HepG2 (cell line): ENCODE data around the gene GPD1. TPM values are rescaled to one million over a fixed set of nuclear protein-coding genes. Genes with fewer than 3 reads are reported as not detected.

ENCODE experiments used
- ATAC-seq: fragments of 200-7000 bp; cut with Tn5 transposase; 3 replicates; pipeline ENCODE4 v1.9.1; 2020; ENCODE audit warnings: mild to moderate bottlenecking, moderate library complexity
- BruUV-seq: library from RNA; stranded (reverse); fragments of 400-500 nt; replicated peaks from 2 replicates; lab custom pipeline; 2021; lab: Mats Ljungman, UMichigan
- CTCF ChIA-PET: fragments of 300-600 bp; formaldehyde crosslinking; extraction: SDS; loops from one replicate; lab custom pipeline; 2021; ENCODE audit warnings: low total read pairs, inconsistent platforms, low intra/inter-chr PET ratio; lab: Yijun Ruan, JAX
- POLR2A ChIA-PET: fragments of 350-600 bp; sonication (Branson Sonifier 250); formaldehyde crosslinking; loops from one replicate; lab custom pipeline; 2020; ENCODE audit warnings: antibody characterized with exemption, inconsistent platforms; lab: Yijun Ruan, JAX
- DNase-seq: peaks from one replicate; pipeline ENCODE4 v3.0.0-alpha.2; 2015; ENCODE audit warnings: low spot score
- FAIRE-seq: peaks from 3 replicates; lab custom pipeline; 2011; peaks lifted over from hg19 to GRCh38; lab: Jason Lieb, UNC
- H2AFZ ChIP-seq: one replicate; pipeline ENCODE4 v1.6.1; 2011; ENCODE audit warnings: low read length, inconsistent platforms
- H3K27ac ChIP-seq: fragments of 300-600 bp; 3 replicates; pipeline ENCODE4 v1.8.0; 2011; ENCODE audit warnings: mixed run types, mild to moderate bottlenecking, mixed read lengths, low read length, inconsistent platforms; ENCODE audit not compliant: insufficient read depth; ENCODE audit errors: extremely low read length
- H3K27me3 ChIP-seq, 2 experiments: fragments of 200-600 bp in 1 of 2; 2 replicates in 1 of 2; 3 replicates in 1 of 2; pipeline versions ENCODE4 v1.6.0 to v1.8.0; 2011; ENCODE audit warnings: low read length in 2 of 2, mild to moderate bottlenecking in 2 of 2, moderate library complexity in 2 of 2, inconsistent platforms in 1 of 2; ENCODE audit not compliant: insufficient read depth in 2 of 2, control insufficient read depth in 1 of 2
- H3K36me3 ChIP-seq, 2 experiments: fragments of 200-600 bp in 1 of 2; replicated peaks in 1 of 2; 2 replicates in 1 of 2; 3 replicates in 1 of 2; pipeline versions ENCODE4 v1.5.1 to v1.8.0; 2011; ENCODE audit warnings: low read length in 2 of 2, inconsistent platforms in 1 of 2; ENCODE audit not compliant: insufficient read depth in 2 of 2, control insufficient read depth in 1 of 2
- H3K4me1 ChIP-seq: 2 replicates; pipeline ENCODE4 v1.5.1; 2012; ENCODE audit warnings: low read length, inconsistent platforms; ENCODE audit not compliant: insufficient read depth
- H3K4me2 ChIP-seq: 2 replicates; pipeline ENCODE4 v1.6.0; 2011; ENCODE audit warnings: low read depth, low read length, inconsistent platforms
- H3K4me3 ChIP-seq, 3 experiments: fragments of 200-600 bp in 1 of 3; sonication (generic), shearing (Covaris generic) in 1 of 3; replicated peaks in 1 of 3; 2 replicates each; pipeline ENCODE4 v1.5.1; 2011 to 2016; ENCODE audit warnings: low read length in 3 of 3, inconsistent platforms in 2 of 3, low read depth in 2 of 3, mild to moderate bottlenecking in 2 of 3, control low read depth in 1 of 3, mixed read lengths in 1 of 3; ENCODE audit not compliant: insufficient read depth in 1 of 3
- H3K79me2 ChIP-seq: one replicate; pipeline ENCODE4 v1.6.1; 2011; ENCODE audit warnings: low read length, inconsistent platforms; ENCODE audit not compliant: insufficient read depth
- H3K9ac ChIP-seq: 2 replicates; pipeline ENCODE4 v1.6.0; 2011; ENCODE audit warnings: mild to moderate bottlenecking, low read depth, low read length, inconsistent platforms; ENCODE audit not compliant: insufficient read depth
- H3K9me3 ChIP-seq: 2 replicates; pipeline ENCODE4 v1.5.1; 2012; ENCODE audit warnings: mild to moderate bottlenecking, low read length
- H4K20me1 ChIP-seq: 2 replicates; pipeline ENCODE4 v1.6.0; 2011; ENCODE audit warnings: inconsistent platforms, mild to moderate bottlenecking, low read length, moderate library complexity; ENCODE audit not compliant: insufficient read depth
- KDM3A ChIP-seq: IDR thresholded peaks from 2 replicates; pipeline ENCODE4 v1.6.1; 2018; ENCODE audit warnings: low read depth, missing compliant biosample characterization
- LRRFIP1 ChIP-seq: sonication (generic); formaldehyde crosslinking; conservative IDR thresholded peaks from 2 replicates; pipeline ENCODE4 v1.4.0; 2020; ENCODE audit warnings: missing genetic modification reagents
- RNF219 ChIP-seq: sonication (generic); formaldehyde crosslinking; IDR thresholded peaks from 2 replicates; pipeline ENCODE4 v1.5.0; 2020; ENCODE audit warnings: mild to moderate bottlenecking, missing genetic modification reagents
- SMYD3 ChIP-seq: sonication (generic); formaldehyde crosslinking; IDR thresholded peaks from 2 replicates; pipeline ENCODE4 v1.8.1; 2023; ENCODE audit warnings: mild to moderate bottlenecking, missing genetic modification reagents
- TBX3 ChIP-seq: fragments of 450-650 bp; IDR thresholded peaks from 2 replicates; pipeline ENCODE4 v1.6.1; 2017; ENCODE audit warnings: antibody characterized with exemption, mild to moderate bottlenecking, inconsistent platforms, borderline replicate concordance
- TRIM24 ChIP-seq: sonication (generic); formaldehyde crosslinking; IDR thresholded peaks from 2 replicates; pipeline ENCODE4 v1.8.0; 2022; ENCODE audit warnings: mild to moderate bottlenecking, missing genetic modification reagents
- ZNF496 ChIP-seq: sonication (generic); formaldehyde crosslinking; IDR thresholded peaks from 2 replicates; pipeline ENCODE4 v1.8.1; 2023; ENCODE audit warnings: mild to moderate bottlenecking, moderate library complexity, missing genetic modification reagents; ENCODE audit not compliant: insufficient replicate concordance
- ZNF790 ChIP-seq: sonication (generic); formaldehyde crosslinking; IDR thresholded peaks from 2 replicates; pipeline ENCODE4 v1.8.0; 2022; ENCODE audit warnings: missing genetic modification reagents, mild to moderate bottlenecking, borderline replicate concordance
- WGBS: methylation state at CpG from one replicate; pipeline ENCODE4 v1.1.6; 2017; ENCODE audit warnings: low lambda C conversion rate; 5-methylcytosine and 5-hydroxymethylcytosine counted together
- in situ Hi-C: cut with HindIII; loops from 2 replicates; pipeline ENCODE4 v1.10.0; 2017; ENCODE audit warnings: low pct_unique_long_range_greater_than_20kb; ENCODE audit not compliant: extremely low pct_ligation_motif_present
- intact Hi-C: fragments of 100-400 bp; cut with micrococcal nuclease; formaldehyde crosslinking; loops from one replicate; pipeline ENCODE4 v1.10.0; 2022; ENCODE audit not compliant: unreplicated experiment
- polyA plus RNA-seq, 8 experiments: library from polyadenylated mRNA; depleted of rRNA in 3 of 8; stranded (reverse) in 7 of 8; unstranded in 1 of 8; fragments of >200 nt; fragmentation: Illumina TruSeq in 4 of 8; extraction: Trizol in 4 of 8; gene quantifications; 2 replicates each; pipeline versions ENCODE4 v1.2.1 to v1.2.3, GENCODE V29; 2011 to 2016; ENCODE audit warnings: low read depth in 4 of 8, missing spikeins in 1 of 8, mixed read lengths in 1 of 8; ENCODE audit not compliant: insufficient read depth in 1 of 8
- total RNA-seq, 5 experiments: library from RNA; depleted of rRNA; stranded (reverse); fragments of >200 nt; fragmentation: Illumina TruSeq; extraction: Trizol; gene quantifications; 2 replicates each; pipeline ENCODE4 v1.2.3, GENCODE V29; 2016; ENCODE audit warnings: low read depth in 1 of 5

The GPD1 gene
- total and polyA plus RNA-seq, 2 of the 13 experiments (the other 11 are each of a cell fraction or from before 2014, with no cell fraction given) = 3.7 to 30.6 TPM

GRCh38 chr12:50089730-50090129, 14.1 kb upstream of the GPD1 start:
- ChIA-PET POLR2A (interaction anchor here (1.4 kb wide), 1 partner anchor 14 kb away, joined by 4 read pairs; the partner anchor contains the start of gene GPD1), CTCF (no interaction called here)
- H4K20me1 ChIP-seq = peaks cover 4% of the 10 kb centered on the region; the same call in 1 of the 2 replicates
- BruUV-seq = no TSS peak
- WGBS = 95% methylated on average over 7 of the region's 7 CpGs
- no peak for DNase-seq
- no peak overlapping the region for H2AFZ ChIP-seq
- H3K9me3 ChIP-seq = no peaks in the 10 kb centered on the region
- H3K36me3 ChIP-seq = peaks cover 21 to 60% of the 10 kb centered on the region in 2 experiments
- in situ Hi-C loops (no loop called here), intact Hi-C loops (no loop called here)
- TF ChIP-seq TRIM24 = no peak
- TF ChIP-seq ZNF790 (CRISPR knock-in tag) = no peak
- TF ChIP-seq RNF219 (CRISPR knock-in tag) = no peak
- no peak for TF ChIP-seq LRRFIP1 (CRISPR knock-in tag)
- no peak for TF ChIP-seq KDM3A
- TF ChIP-seq ZNF496 (CRISPR knock-in tag) = no peak
- no peak for TF ChIP-seq TBX3
- no peak for TF ChIP-seq SMYD3 (CRISPR knock-in tag)
- no peak overlapping the region for H3K9ac ChIP-seq
- no peak overlapping the region for H3K4me2 ChIP-seq
- FAIRE-seq = no peak
- H3K4me3 ChIP-seq = no peak overlapping the region
- no peak for ATAC-seq
- H3K79me2 ChIP-seq = peaks cover 15% of the 10 kb centered on the region
- H3K4me1 ChIP-seq = peaks cover 38% of the 10 kb centered on the region
- no peak overlapping the region for H3K27ac ChIP-seq
- no peaks in the 10 kb centered on the region for H3K27me3 ChIP-seq
